Limb (tissue), 2 donors: ENCODE measurements around the gene ID2.

ENCODE experiments used
- DNase-seq, 2 donors: peaks; one replicate each; pipeline ENCODE4 v3.0.0-alpha.2; 2016; ENCODE audit errors: extremely low spot score in 2 of 2

Gene ID2

GRCh38 chr2:8669157-8669817, 12.6 kb upstream of the ID2 start:
- DNase-seq, result no peak

GRCh38 chr2:8670580-8670979, 11.3 kb upstream of the ID2 start:
- no peak for DNase-seq

- DNase-seq, result no peak
Observed at GRCh38 chr2:8671176-8671575, 10.7 kb upstream of the ID2 start.

- no peak for DNase-seq
Observed at GRCh38 chr2:8671802-8672201, 10.1 kb upstream of the ID2 start.

- DNase-seq, result no peak
Observed at GRCh38 chr2:8672940-8673339, 8.9 kb upstream of the ID2 start.

GRCh38 chr2:8673381-8673780, 8.5 kb upstream of the ID2 start:
- DNase-seq, result no peak

GRCh38 chr2:8674420-8675009, 7.3 kb upstream of the ID2 start:
- DNase-seq, result no peak

GRCh38 chr2:8675543-8675942, 6.3 kb upstream of the ID2 start:
- DNase-seq, result no peak

- DNase-seq, result peak; percentile 89 to 90
Observed at GRCh38 chr2:8676191-8676920, 5.5 kb upstream of the ID2 start.

- peak; percentile 32 to 60 for DNase-seq
Observed at GRCh38 chr2:8676921-8677645, 4.8 kb upstream of the ID2 start.

- DNase-seq, result peak; percentile 83 to 84
Observed at GRCh38 chr2:8677646-8678592, 3.9 kb upstream of the ID2 start.

- DNase-seq, result peak; percentile 94 to 95
Observed at GRCh38 chr2:8678731-8679566, 2.9 kb upstream of the ID2 start.

GRCh38 chr2:8679567-8679826, 2.4 kb upstream of the ID2 start:
- no peak for DNase-seq

GRCh38 chr2:8679827-8680731, 1.8 kb upstream of the ID2 start:
- DNase-seq, result peak; percentile 48 to 54

GRCh38 chr2:8680822-8681760, 765 bp upstream of the ID2 start:
- peak in 1 of 2 donors; percentile 59 for DNase-seq

GRCh38 chr2:8682719-8683667, 1.1 kb downstream of the ID2 start:
- DNase-seq, result peak; percentile 21 to 60

- peak in 1 of 2 donors; percentile 44 for DNase-seq
Observed at GRCh38 chr2:8684540-8684877, 2.7 kb downstream of the ID2 start.
